ENCODE data around the gene ENOX1.

DNA sequence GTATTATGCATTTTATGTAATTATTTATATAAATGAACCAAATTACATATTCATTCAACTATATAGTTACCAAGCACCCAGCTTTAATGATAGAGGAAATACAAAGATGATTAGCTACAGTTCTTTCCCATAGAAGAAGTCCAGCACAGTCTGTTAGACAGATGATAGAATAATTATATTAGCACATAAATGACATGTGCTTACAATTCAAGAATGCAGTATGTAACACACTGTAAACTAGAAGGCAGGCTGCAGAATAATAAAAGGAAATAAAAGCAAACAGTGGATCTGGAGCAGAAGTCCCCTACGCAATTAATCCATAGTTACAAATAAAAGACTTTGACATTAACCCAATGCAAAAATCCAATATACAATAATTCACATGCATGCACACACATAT is 384.4 kb downstream of the ENOX1 start:
- TF ChIP-seq, protein P1, sequence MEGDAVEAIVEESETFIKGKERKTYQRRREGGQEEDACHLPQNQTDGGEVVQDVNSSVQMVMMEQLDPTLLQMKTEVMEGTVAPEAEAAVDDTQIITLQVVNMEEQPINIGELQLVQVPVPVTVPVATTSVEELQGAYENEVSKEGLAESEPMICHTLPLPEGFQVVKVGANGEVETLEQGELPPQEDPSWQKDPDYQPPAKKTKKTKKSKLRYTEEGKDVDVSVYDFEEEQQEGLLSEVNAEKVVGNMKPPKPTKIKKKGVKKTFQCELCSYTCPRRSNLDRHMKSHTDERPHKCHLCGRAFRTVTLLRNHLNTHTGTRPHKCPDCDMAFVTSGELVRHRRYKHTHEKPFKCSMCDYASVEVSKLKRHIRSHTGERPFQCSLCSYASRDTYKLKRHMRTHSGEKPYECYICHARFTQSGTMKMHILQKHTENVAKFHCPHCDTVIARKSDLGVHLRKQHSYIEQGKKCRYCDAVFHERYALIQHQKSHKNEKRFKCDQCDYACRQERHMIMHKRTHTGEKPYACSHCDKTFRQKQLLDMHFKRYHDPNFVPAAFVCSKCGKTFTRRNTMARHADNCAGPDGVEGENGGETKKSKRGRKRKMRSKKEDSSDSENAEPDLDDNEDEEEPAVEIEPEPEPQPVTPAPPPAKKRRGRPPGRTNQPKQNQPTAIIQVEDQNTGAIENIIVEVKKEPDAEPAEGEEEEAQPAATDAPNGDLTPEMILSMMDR (IDR thresholded peaks at IDR 0.05), result no peak
- no peak for TF ChIP-seq ZFX (IDR thresholded peaks at IDR 0.05; ENCODE audit: borderline replicate concordance)
